ENCODE measurements around the gene RETREG2. TPM values are rescaled to one million over a fixed set of nuclear protein-coding genes. Genes with fewer than 3 reads are reported as not detected.
A peak's percentile ranks its signal among the peaks of the same experiment; 100 is the strongest.

RETREG2 gene
- total RNA-seq, 1 experiment from 2014 or later = 46.7 TPM

- H3K36me3 Mint-ChIP-seq (ENCODE audit: insufficient read depth in 1 of 3, low read depth in 3 of 3) = peaks cover 29 to 59% (median 57%) of the 10 kb centered on the region in 3 experiments
- Histone ChIP-seq H3K79me2 (ENCODE audit: insufficient read depth, low read length) (no peaks in the 10 kb centered on the region), H3K23ac (ENCODE audit: insufficient read length, low read depth, low read length) (no peak within 1 kb of the TSS), H3T11ph (ENCODE audit: low read length) (no peak within 1 kb of the TSS), H2AK5ac (ENCODE audit: insufficient read length, low read length) (no peak within 1 kb of the TSS), H3K4me2 (ENCODE audit: insufficient read depth, insufficient read length, low read length) (peak within 1 kb of the TSS; percentile 75), H3K56ac (ENCODE audit: insufficient read length, low read depth, low read length) (no peak within 1 kb of the TSS), H2BK120ac (ENCODE audit: low read depth, low read length, poor library complexity, severe bottlenecking) (peak within 1 kb of the TSS; percentile 6), H2AFZ (ENCODE audit: low read length) (no peak within 1 kb of the TSS), H3K9me3 (ENCODE audit: control insufficient read depth, low read depth, low read length) (no peaks in the 10 kb centered on the region), H2BK5ac (ENCODE audit: insufficient read length, low read length) (no peak within 1 kb of the TSS), H4K20me1 (ENCODE audit: control insufficient read depth, insufficient read depth, insufficient read length) (no peaks in the 10 kb centered on the region), H3K14ac (ENCODE audit: insufficient read depth, low read length) (peak within 1 kb of the TSS; percentile 87), H4K8ac (replicated peaks; ENCODE audit: insufficient read length, low read depth, low read length) (no peak within 1 kb of the TSS), H4K91ac (ENCODE audit: insufficient read length, low read depth, low read length) (no peak within 1 kb of the TSS), H3K9ac (ENCODE audit: extremely low read depth, insufficient read length, low read length) (peak within 1 kb of the TSS; percentile 72), H3K18ac (ENCODE audit: insufficient read length, low read depth, low read length) (peak within 1 kb of the TSS; percentile 95), H3K4me1 (ENCODE audit: insufficient read depth, low read length) (no peaks in the 10 kb centered on the region), H3K27me3 (ENCODE audit: insufficient read depth, low read length) (no peaks in the 10 kb centered on the region), H3K79me1 (ENCODE audit: insufficient read depth, low read depth, low read length, poor library complexity, severe bottlenecking) (no peaks in the 10 kb centered on the region), H4K5ac (ENCODE audit: insufficient read length, low read depth, low read length) (no peak within 1 kb of the TSS), H2BK15ac (ENCODE audit: low read depth, low read length) (no peak within 1 kb of the TSS), H3K4ac (ENCODE audit: low read depth, low read length) (no peak within 1 kb of the TSS), H2BK12ac (ENCODE audit: insufficient read length, low read depth, low read length) (no peak within 1 kb of the TSS), H3K23me2 (ENCODE audit: insufficient read length, low read depth, low read length, poor library complexity, severe bottlenecking) (peaks cover 7% of the 10 kb centered on the region), H3K27ac (ENCODE audit: insufficient read length, low read depth, low read length) (no peak within 1 kb of the TSS), H2BK20ac (ENCODE audit: low read depth, low read length, poor library complexity, severe bottlenecking) (no peak within 1 kb of the TSS)
- H3K4me1 Mint-ChIP-seq = peaks cover 19 to 23% of the 10 kb centered on the region in 2 experiments
- H3K27ac Mint-ChIP-seq = peak within 1 kb of the TSS; percentile 66 to 97 (median 79); a peak in 5 of 7 replicates
- H3K4me3 Mint-ChIP-seq = peak within 1 kb of the TSS; percentile 85 to 91
- H3K27me3 Mint-ChIP-seq (ENCODE audit: low read depth) = peaks cover 3% of the 10 kb centered on the region; the same call in 1 of the 2 replicates
- no peaks in the 10 kb centered on the region for H3K9me3 Mint-ChIP-seq
- peak; percentile 94 for DNase-seq
- no CpG with 5 or more reads among the region's 71 CpGs for WGBS (ENCODE audit: extremely low coverage, insufficient read length, low lambda C conversion rate)
- no peak for TF ChIP-seq CTCF (conservative IDR thresholded peaks at IDR 0.05)
Measured at GRCh38 chr2:219218732-219219701, 40.9 kb downstream of the RETREG2 start, which contains the start of gene ABCB6. Gene ABCB6, minus strand, starts transcription at chr2:219218958. Its CDS starts 285 bp downstream, at chr2:219218673.
